Measurements from ENCODE around the gene SNCB. TPM values are rescaled to one million over a fixed set of nuclear protein-coding genes. Genes with fewer than 3 reads are reported as not detected.
A peak's percentile ranks its signal among the peaks of the same experiment; 100 is the strongest.

Gene SNCB
- total and polyA plus RNA-seq, 7 experiments from 2014 or later, result not detected

GRCh38 chr5:176573564-176574296, 56.6 kb downstream of the SNCB start:
- Mint-ChIP-seq H3K4me3 (no peak overlapping the region), H3K4me1 (peaks cover 0 to 11% (median 6%) of the 10 kb centered on the region in 7 donors), H3K36me3 (no peaks in the 10 kb centered on the region), H3K27ac (peak overlapping the region in 1 of 9 donors; percentile 46), H3K27me3 (peaks cover 0 to 4% (median 0%) of the 10 kb centered on the region in 5 donors), H3K9me3 (no peaks in the 10 kb centered on the region)
- DNase-seq (peak; percentile 48 to 80 (median 67)), ATAC-seq (peak; percentile 88)
- ChIA-PET CTCF (interaction anchor here (0.6 to 2.8 kb wide), 18 partner anchors 11 to 742 kb away, joined by 3 to 10 read pairs (median 3); partner anchors contain the start of gene CLTB), POLR2A (interaction anchor here (0.6 to 1.5 kb wide), 4 partner anchors 30 to 92 kb away, joined by 3 to 5 read pairs (median 4); partner anchors contain the start of gene RNF44)
- Histone ChIP-seq H3K4me1 (ENCODE audit: control insufficient read depth in 2 of 2, insufficient read depth in 2 of 2, low read length in 2 of 2) (no peaks in the 10 kb centered on the region), H3K27ac (ENCODE audit: low read depth, low read length) (no peak overlapping the region), H3K27me3 (ENCODE audit: control insufficient read depth in 2 of 2, insufficient read depth in 2 of 2, low read length in 2 of 2) (no peaks in the 10 kb centered on the region), H3K36me3 (ENCODE audit: control insufficient read depth in 2 of 3, insufficient read depth in 3 of 3, low read length in 3 of 3) (no peaks in the 10 kb centered on the region), H3K9me3 (ENCODE audit: control insufficient read depth in 2 of 3, low read length in 3 of 3) (no peaks in the 10 kb centered on the region), H3K4me3 (ENCODE audit: low read length) (no peak overlapping the region)
- intact Hi-C loops (cut with micrococcal nuclease), result loop anchor here (1.0 to 5.0 kb wide), 10 partner anchors 24 to 384 kb away; partner anchors contain the start of genes CLTB (in 2 of the 2) and TSPAN17 (in 1 of the 2)

Small RNA genes lying within 50 kb of the gene (microRNA-seq; reads per million reads assigned to microRNA genes)
- not detected for gene MIR4281 (ENCODE audit: borderline microRNAs expressed)

Other genes with a start within 250 kb of the SNCB start
- 10 to 100 TPM; 12.8 to 35.3 (median 22.2) TPM for gene NOP16, start 241.9 kb downstream of the SNCB start, total RNA-seq
- gene NOP16, start 241.9 kb downstream of the SNCB start, polyA plus RNA-seq, result 10 to 100 TPM; 26.9 to 42.2 TPM
- 100 to 1,000 TPM in 3 of 5 experiments, 10 to 100 TPM in 2; 86.8 to 124 (median 112) TPM for gene HIGD2A, start 241.8 kb downstream of the SNCB start, total RNA-seq
- gene HIGD2A, start 241.8 kb downstream of the SNCB start, polyA plus RNA-seq, result 100 to 1,000 TPM; 223 to 282 TPM
- 10 to 100 TPM; 30.6 to 67.2 (median 63.8) TPM for gene CLTB, start 214.0 kb downstream of the SNCB start, total RNA-seq
- gene CLTB, start 214.0 kb downstream of the SNCB start, polyA plus RNA-seq, result 10 to 100 TPM; 73.6 to 90.9 TPM
- gene FAF2, start 182.1 kb downstream of the SNCB start, total RNA-seq, result 10 to 100 TPM; 28.0 to 43.2 (median 31.2) TPM
- 10 to 100 TPM; 11.8 to 15.3 TPM for gene FAF2, start 182.1 kb downstream of the SNCB start, polyA plus RNA-seq
- gene RNF44, start 93.1 kb downstream of the SNCB start, total RNA-seq, result 100 to 1,000 TPM; 145 to 305 (median 280) TPM
- 1 to 10 TPM; 3.3 to 5.0 TPM for gene RNF44, start 93.1 kb downstream of the SNCB start, polyA plus RNA-seq
- gene CDHR2, start 81.2 kb downstream of the SNCB start, total RNA-seq, result 1 to 10 TPM; 1.0 to 3.3 (median 2.5) TPM
- gene CDHR2, start 81.2 kb downstream of the SNCB start, polyA plus RNA-seq, result not detected
- gene GPRIN1, start 20.4 kb downstream of the SNCB start, total RNA-seq, result 1 to 10 TPM in 1 of 5 experiments, under 1 TPM in 3, not detected in 1; 0.08 to 2.3 (median 0.32) TPM
- not detected for gene GPRIN1, start 20.4 kb downstream of the SNCB start, polyA plus RNA-seq
- not detected for gene EIF4E1B, start 141 bp upstream of the SNCB start, total RNA-seq
- gene EIF4E1B, start 141 bp upstream of the SNCB start, polyA plus RNA-seq, result not detected
- 10 to 100 TPM; 16.6 to 47.6 (median 21.1) TPM for gene TSPAN17, start 16.9 kb upstream of the SNCB start, total RNA-seq
- gene TSPAN17, start 16.9 kb upstream of the SNCB start, polyA plus RNA-seq, result 10 to 100 TPM; 16.5 to 19.3 TPM
- not detected for gene UNC5A, start 180.0 kb upstream of the SNCB start, total RNA-seq
- gene UNC5A, start 180.0 kb upstream of the SNCB start, polyA plus RNA-seq, result not detected

Data from naive thymus-derived CD4-positive, alpha-beta T cell (primary cell).